ENCODE data around the gene UCHL1. TPM values are rescaled to one million over a fixed set of nuclear protein-coding genes. Genes with fewer than 3 reads are reported as not detected.

Gene UCHL1
- total and polyA plus RNA-seq, 7 donors: 10.5 to 88.3 (median 23.4) TPM

DNA sequence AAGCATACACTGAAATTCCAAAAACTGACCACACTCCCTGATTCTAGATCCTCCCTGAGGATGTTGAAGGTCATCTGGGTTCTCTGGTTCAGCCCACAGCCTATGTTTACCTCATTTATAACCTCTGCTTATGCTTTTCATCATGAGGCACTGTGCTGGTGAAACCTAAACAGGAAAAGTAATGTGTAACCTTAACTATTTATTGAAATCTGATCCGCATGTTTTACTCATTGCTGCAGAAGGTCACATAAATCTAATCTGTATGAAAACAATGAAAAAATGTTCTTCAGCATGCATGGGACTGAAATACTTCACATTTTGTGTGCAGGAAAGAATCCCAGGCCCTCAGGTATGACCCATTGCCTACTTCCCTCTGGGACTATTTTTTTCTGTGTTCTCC lies 30.3 kb downstream of the UCHL1 start:
- DNase-seq: no peak
- Histone ChIP-seq H3K27me3 (ENCODE audit: insufficient read depth in 3 of 3, low read length in 2 of 3) (no peaks in the 10 kb centered on the region), H3K4me3 (no peak overlapping the region), H3K27ac (no peak overlapping the region), H3K4me1 (no peaks in the 10 kb centered on the region), H3K36me3 (ENCODE audit: insufficient read depth in 1 of 2, low read depth in 1 of 2) (no peaks in the 10 kb centered on the region), H3K9me3 (no peaks in the 10 kb centered on the region)
- no peak for ATAC-seq
- 74 to 85% (median 84%) methylated on average over 1 of the region's 1 CpG for WGBS, 3 donors
- intact Hi-C loops (cut with DNase I): no loop called here
- TF ChIP-seq, protein P1, sequence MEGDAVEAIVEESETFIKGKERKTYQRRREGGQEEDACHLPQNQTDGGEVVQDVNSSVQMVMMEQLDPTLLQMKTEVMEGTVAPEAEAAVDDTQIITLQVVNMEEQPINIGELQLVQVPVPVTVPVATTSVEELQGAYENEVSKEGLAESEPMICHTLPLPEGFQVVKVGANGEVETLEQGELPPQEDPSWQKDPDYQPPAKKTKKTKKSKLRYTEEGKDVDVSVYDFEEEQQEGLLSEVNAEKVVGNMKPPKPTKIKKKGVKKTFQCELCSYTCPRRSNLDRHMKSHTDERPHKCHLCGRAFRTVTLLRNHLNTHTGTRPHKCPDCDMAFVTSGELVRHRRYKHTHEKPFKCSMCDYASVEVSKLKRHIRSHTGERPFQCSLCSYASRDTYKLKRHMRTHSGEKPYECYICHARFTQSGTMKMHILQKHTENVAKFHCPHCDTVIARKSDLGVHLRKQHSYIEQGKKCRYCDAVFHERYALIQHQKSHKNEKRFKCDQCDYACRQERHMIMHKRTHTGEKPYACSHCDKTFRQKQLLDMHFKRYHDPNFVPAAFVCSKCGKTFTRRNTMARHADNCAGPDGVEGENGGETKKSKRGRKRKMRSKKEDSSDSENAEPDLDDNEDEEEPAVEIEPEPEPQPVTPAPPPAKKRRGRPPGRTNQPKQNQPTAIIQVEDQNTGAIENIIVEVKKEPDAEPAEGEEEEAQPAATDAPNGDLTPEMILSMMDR (IDR thresholded peaks at IDR 0.05): no peak

- Histone ChIP-seq H3K36me3 (ENCODE audit: insufficient read depth in 1 of 2, low read depth in 1 of 2) (no peaks in the 10 kb centered on the region), H3K27me3 (ENCODE audit: insufficient read depth in 3 of 3, low read length in 2 of 3) (no peaks in the 10 kb centered on the region), H3K27ac (no peak overlapping the region), H3K9me3 (no peaks in the 10 kb centered on the region), H3K4me1 (no peaks in the 10 kb centered on the region), H3K4me3 (no peak overlapping the region)
- TF ChIP-seq, protein P1 (IDR thresholded peaks at IDR 0.05): no peak
- intact Hi-C loops (cut with DNase I): no loop called here
- no peak for ATAC-seq
- WGBS, 3 donors: 92 to 96% (median 93%) methylated on average over 10 of the region's 10 CpGs
- no peak for DNase-seq
Measured at GRCh38 chr4:41287852-41288251, 31.1 kb downstream of the UCHL1 start.

DNA sequence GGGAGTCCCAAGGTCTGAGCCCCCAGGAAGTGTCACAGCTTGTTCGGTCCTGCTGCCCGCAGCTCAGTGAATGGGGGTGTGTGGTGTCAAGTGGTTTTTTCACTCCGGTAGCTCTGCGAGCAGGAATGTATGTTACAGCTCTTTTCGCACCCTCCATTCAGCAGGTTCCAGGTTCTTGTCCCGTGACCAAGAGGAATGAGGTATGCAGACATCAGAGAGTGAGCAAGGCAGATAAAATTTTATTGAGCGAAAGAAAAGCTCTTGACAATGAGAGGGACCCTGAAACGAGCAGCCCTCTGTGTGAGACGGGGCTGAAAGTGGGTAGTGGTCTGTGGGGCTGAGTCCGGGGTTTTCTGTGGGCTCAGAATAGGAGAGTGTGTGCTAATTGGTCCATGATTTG lies 31.5 kb downstream of the UCHL1 start:
- intact Hi-C loops (cut with DNase I): no loop called here
- TF ChIP-seq, protein P1 (IDR thresholded peaks at IDR 0.05): no peak
- WGBS, 3 donors: 95 to 99% (median 95%) methylated on average over 10 of the region's 10 CpGs
- H3K4me1 ChIP-seq: no peaks in the 10 kb centered on the region
- no peak for DNase-seq
- H3K9me3 ChIP-seq: no peaks in the 10 kb centered on the region
- no peak overlapping the region for H3K4me3 ChIP-seq
- H3K27me3 ChIP-seq (ENCODE audit: insufficient read depth in 3 of 3, low read length in 2 of 3): no peaks in the 10 kb centered on the region
- no peak for ATAC-seq
- no peaks in the 10 kb centered on the region for H3K36me3 ChIP-seq (ENCODE audit: insufficient read depth in 1 of 2, low read depth in 1 of 2)
- no peak overlapping the region for H3K27ac ChIP-seq

GRCh38 chr4:41290479-41290878 lies 33.8 kb downstream of the UCHL1 start:
- WGBS, 3 donors: 47 to 54% (median 48%) methylated on average over 4 of the region's 4 CpGs
- ATAC-seq: no peak
- no peaks in the 10 kb centered on the region for H3K9me3 ChIP-seq
- TF ChIP-seq, protein P1 (IDR thresholded peaks at IDR 0.05): no peak
- H3K36me3 ChIP-seq (ENCODE audit: insufficient read depth in 1 of 2, low read depth in 1 of 2): no peaks in the 10 kb centered on the region
- H3K4me1 ChIP-seq: no peaks in the 10 kb centered on the region
- no peak overlapping the region for H3K27ac ChIP-seq
- no peak for DNase-seq
- intact Hi-C loops (cut with DNase I): loop anchor here in 1 of 2 donors (10.0 kb wide), 1 partner anchor 54 kb away; no protein-coding TSS in a partner anchor
- H3K27me3 ChIP-seq (ENCODE audit: insufficient read depth in 3 of 3, low read length in 2 of 3): no peaks in the 10 kb centered on the region
- no peak overlapping the region for H3K4me3 ChIP-seq

- ATAC-seq (no peak), DNase-seq (no peak)
- no peaks in the 10 kb centered on the region for H3K4me1 ChIP-seq
- TF ChIP-seq, protein P1 (IDR thresholded peaks at IDR 0.05): no peak
- no peaks in the 10 kb centered on the region for H3K27me3 ChIP-seq (ENCODE audit: insufficient read depth in 3 of 3, low read length in 2 of 3)
- no peak overlapping the region for H3K27ac ChIP-seq
- H3K9me3 ChIP-seq: no peaks in the 10 kb centered on the region
- no peaks in the 10 kb centered on the region for H3K36me3 ChIP-seq (ENCODE audit: insufficient read depth in 1 of 2, low read depth in 1 of 2)
- intact Hi-C loops (cut with DNase I): loop anchor here in 1 of 2 donors (10.0 kb wide), 1 partner anchor 50 kb away; no protein-coding TSS in a partner anchor
- WGBS, 3 donors: 93 to 98% (median 96%) methylated on average over 7 of the region's 7 CpGs
- no peak overlapping the region for H3K4me3 ChIP-seq
Measured at GRCh38 chr4:41294445-41295062, 37.8 kb downstream of the UCHL1 start.

Data from psoas muscle (tissue), 8 donors.